Measurements from ENCODE around the gene PINLYP.

PINLYP gene

DNA sequence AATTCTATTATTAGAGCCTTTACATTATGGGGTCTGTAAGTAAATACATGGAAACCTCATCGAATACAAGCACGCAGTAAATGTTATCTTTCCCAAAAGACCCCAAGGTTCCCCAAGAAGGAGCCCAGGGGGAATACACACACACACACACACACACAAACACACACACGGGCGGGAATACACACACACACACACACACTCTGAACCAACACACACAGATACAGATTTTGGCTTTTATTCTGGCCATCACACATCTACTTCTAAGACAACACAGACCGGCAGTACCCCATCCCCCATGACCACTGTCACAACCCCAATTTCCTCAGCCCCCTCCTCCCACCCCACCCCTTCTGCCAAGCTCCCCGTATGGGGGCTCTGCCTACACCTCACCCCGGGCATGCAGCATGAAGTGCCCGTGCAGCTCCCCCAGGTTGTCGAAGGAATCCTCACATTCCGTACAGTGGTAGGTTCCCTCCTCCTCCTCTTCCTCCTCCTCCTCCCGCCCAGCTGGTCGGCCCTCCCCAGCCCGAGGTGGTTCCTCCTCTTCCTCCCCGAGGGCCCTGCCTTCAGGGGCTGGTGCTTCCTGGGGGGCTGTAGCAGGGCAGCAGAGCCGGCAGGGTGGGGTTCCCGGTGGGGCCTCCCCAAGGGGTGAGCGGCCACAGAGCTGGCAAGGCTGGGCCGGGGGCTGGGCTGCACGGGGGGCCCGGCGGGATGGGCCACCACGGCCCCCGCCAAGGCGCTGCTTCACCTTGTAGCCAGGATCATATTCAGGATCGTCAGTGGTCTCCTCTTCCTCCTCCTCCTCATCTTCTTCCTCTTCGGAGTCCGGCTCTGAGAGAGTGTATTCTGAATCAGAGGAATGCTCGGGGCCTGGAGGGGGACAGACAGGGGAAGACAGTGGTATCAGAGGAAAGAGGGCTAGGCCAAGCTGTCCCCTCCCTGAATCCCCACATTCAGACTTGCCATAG is 31.9 kb downstream of the PINLYP start:
- DNase-seq: no peak

DNA sequence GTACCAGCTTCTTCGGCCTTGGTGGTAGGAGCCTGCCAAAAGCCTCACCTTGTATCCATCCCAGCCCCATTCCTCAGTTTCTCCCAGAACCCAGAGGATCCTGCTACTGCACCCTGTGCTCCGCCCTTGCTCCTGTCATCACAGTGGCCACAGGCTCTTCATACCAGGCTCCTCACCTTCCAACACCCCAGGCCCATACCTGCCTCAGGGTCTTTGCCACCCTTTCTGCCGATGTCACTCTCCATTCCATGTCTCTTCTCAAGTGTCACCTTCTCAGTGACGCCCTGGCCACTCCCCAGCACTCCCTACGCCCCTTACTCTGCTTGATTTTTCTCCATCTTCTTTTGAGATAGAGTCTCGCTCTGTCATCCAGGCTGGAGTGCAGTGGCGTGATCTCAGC is 34.3 kb downstream of the PINLYP start:
- no peak for DNase-seq

DNA sequence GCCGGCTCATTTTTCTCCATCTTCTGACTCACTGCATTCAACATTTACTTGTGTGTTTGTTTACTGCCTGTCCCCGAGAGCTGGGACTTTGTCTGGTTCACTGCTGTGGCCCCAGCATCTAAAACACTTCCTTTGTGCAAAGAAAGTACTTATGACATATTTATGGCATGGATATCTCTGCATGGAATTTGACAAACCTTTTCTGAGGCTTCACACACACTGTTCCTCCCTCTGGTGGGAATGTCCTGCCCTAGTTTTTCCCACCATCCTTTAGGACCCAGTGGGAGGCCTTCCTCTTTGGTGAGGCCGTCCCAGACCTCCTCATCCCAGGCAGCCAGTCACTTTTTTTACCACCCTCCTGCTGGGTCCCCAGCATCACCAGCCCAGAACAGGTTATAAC is 34.9 kb downstream of the PINLYP start:
- DNase-seq: no peak

DNA sequence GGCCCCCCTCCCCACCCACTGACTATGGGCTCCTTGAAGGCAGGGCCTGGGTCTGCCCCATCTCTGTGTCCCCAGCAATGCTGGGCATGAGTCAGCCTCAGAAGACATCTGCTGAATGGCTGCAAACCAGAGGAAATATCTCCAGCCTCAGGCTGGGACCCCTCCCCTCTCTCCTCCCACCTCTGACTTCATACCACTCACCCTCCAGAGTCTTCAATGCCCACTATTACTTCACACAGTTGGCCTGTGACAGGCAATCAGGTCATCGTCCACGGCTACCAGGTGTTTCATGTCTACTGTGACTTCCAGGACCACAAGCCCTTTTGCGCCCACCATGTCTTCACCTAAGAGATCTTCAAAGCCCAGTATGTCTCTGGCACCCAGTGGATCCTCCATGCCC is 36.2 kb downstream of the PINLYP start, which contains the start of gene SRRM5:
TSS of gene SRRM5 (plus strand) at position 301 of the 400 bp plus-strand sequence. CDS start at position 335, 34 bp downstream.
- DNase-seq: no peak

DNA sequence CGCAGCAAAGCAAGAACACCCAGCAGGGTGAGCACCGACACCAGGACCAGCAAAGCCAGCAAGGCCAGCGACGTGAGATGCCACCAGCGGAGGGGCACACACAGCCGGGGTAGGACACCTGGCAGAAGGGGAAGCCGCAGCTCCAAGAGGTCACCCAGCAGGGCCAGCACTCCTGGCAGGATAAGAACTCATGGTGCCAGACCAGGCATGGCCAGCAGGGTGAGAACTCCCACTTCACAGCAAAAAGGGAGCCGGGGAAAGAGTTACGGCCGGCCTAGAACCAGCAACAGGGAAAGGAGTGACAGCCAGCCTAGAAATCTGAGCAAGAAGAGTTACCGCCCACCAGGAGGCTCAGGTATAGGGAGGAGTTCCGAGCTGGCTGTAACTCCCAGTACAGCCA is 36.8 kb downstream of the PINLYP start:
- no peak for DNase-seq

DNA sequence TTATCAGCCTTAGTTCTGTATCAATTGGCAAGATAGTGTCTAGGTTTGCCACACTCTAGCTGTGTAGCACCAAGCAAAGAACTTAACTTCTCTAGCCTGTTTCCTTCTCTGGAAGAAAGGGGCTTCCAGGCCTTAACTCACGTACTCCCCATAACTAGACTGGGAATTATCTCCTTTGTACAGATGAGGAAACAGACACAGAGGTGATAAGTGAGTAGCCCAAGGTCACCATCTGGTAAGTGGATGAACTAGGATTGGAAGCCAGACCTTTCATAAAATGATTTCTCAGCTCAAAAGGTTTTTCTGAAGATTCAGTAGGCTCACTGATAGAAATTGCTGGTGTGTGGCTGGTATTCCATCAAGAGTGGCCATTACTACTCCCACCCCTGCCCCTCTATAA is 40.7 kb downstream of the PINLYP start:
- no peak for DNase-seq

DNA sequence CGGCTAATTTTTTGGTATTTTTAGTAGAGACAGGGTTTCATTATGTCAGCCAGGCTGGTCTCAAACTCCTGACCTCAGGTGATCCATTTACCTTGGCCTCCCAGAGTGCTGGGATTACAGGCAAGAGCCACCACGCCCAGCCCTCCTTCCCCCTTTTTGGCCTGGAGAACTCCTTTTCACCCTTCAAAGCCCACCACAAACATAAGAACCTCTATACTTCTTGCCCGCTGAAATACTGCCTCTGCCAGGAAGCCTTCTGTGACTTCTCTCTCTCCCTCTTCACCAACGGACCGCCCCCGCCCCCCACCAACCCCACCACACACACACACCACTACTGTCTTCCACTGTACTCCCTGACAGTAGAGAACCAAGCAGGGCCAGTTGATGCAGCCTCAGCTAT is 41.4 kb downstream of the PINLYP start:
- no peak for DNase-seq

DNA sequence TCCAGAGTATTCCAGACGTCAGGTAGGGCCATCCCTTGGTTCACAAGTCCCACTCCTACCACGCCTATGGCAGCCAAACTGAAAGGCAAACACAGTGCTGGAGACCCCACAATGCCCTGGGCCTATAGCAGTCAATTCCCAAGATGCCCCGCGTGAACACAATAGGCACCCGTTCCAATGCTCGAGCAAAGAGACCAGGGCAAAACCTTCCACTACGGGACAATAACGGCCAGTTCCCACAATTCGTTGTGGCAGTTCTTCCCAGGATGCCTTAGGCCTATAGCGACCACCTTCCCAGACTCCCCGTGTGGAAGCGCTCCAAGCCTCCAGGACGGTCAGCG is 43.3 kb downstream of the PINLYP start:
- DNase-seq: no peak

DNA sequence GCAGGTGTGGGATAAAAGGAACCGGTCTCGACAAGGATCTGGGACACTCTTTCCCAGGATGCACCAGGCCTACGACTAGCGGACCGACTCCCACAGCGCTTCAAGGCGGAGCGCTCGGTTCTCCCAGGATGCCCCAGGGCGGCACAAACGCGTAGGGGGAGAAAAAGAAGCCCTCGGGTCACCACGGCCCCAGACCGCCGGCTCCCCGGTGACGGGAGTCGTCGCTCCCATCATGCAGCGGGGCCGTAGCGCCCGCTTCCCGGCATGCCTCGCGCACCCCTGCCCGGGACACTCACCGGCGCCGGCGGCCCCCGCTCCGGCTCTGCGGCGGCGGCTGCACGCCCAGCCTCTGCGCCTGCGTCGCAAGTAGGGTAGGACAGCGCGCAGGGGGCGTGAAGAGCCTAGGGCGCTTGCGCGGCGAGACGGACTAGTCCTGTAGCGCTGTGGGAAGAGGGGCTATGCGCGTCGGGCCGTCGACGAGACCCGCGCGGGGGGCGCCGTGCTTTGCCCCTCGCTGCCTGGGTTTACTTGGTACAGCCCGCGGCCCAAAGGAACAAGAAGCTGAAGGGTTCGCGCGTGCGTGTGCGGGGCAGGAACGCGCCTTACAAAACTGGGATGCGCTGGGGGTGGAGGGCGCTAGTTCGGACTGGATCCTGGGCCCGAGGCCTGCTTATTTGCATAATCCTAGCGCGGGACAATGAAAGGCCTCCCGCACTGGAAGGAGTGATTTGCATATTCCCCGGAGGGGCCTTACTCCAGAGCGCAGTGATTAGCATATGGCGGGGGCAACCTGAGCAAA is 43.9 kb downstream of the PINLYP start, which contains the start of gene ZNF428:
TSS of gene ZNF428 (minus strand) at position 368 of the 799 bp plus-strand sequence. CDS start 5,325 bp downstream, outside the sequence.
- DNase-seq: no peak

DNA sequence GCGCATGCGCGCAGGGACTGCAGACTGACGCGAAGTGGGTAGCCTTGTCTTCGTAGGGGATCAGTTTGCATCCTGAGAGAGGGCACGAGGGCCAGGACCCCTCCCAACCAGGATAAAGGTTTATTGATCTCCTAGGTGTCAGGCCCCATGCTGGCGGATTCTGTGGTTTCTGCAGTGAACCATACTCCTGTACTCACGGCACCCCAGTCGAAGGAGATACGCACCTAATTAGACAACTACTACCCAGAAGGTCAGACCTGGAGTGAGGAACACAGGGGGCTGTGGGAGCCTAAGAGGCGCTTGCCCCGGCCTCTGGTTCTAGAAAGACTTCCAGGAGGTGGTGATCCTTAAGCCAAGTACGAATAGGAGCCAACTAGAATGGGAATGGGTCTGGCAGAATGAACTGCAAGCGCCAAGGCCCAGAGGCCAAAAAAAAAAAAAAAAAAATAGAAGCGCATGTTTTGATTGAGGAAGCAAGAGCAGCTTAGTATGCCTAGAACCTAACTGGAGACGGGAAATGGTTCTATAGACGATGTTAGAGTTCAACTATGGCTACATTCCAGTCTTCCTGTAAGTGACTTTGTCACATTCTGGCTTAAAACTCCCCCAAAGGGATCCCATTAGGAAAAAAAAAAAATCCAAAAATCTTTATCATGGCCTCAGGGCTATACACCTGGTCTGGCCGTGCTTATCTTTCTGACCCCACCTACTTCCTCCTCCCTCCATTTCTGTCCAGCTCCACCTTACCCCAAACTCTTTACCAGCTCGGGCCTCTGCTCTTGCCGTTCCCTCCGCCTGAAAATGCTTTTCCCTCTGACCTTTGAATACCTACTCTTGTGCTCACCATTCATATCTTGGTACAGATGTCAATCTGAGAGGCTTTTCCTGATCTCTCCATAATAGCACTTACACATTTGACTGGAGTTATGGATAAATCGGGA is 44.7 kb downstream of the PINLYP start:
- peak; percentile 63 for DNase-seq

DNA sequence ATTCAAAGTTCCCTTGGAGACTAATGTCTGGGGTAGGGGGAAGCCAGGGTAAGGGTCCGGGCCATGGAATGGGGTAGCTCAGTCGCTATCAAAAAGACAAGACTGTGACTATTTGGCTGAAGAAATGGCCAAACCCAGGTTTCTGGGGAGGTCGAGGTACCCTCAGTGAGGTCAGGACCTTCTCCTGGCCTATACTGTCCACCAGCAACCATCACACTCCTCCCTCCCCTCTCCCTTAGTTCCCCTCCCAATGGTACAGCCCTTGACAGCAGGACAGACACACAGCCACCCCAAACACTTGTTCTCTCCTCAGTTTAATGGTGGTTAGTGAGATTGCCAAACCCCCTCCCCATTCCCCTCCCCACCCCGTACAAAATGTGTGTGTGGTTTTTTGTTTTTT is 46.5 kb downstream of the PINLYP start:
- DNase-seq: no peak

DNA sequence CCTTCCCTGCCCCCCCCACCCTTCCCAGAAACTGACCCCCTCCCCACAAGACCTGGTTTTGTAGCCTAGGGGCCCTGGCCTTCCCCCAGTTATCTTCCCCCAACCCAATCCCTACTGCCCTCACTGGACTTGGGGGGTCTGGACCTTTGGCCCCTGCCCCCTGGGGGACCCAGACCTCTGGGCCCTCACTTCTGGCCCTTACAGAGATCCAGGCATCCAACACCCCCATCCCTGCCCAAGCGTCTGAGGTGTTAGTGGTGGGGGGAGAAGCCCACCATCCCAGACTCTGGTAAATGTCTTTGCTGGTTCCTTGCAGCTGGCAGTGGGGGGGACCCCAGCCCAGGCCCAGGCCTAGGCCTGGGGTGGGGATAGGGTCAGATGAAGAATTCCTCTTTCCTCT is 47.4 kb downstream of the PINLYP start:
- no peak for DNase-seq

DNA sequence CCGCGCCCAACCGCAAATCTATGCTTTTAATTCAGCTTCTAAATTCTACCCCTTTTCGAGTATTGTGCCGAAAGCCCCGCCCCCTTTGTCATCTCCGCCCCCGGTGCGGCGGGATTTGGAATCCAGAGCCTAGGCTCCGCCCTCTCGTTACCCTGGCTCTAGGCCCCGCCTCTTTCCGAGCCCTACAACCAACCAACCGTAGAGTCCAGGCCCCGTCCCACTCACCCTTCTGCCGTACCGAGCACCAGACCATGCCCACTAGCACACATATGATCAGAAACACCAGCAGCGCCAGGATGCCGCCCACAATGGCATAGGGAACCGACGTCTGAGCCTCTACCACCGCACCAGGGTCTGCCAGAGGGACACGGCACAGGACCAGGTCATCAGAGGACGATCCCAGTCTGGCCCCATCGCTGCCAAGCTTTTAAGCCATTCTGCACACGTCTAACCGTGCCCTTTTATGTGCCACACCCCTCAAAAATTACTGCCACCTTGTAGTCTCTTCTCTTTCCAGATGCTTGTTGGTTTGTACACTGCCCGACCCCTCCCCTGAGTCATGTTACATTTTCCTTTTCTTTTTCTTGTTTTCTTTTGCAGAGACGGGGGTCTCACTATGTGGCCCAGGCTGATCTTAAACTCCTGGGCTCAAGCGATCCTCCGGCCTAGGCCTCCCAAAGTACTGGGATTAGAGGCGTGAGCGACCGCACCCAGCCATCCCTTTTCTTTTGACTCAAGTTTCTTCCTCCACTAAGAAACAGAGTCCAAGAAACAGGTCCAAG is 48.5 kb downstream of the PINLYP start:
- no peak for DNase-seq

DNA sequence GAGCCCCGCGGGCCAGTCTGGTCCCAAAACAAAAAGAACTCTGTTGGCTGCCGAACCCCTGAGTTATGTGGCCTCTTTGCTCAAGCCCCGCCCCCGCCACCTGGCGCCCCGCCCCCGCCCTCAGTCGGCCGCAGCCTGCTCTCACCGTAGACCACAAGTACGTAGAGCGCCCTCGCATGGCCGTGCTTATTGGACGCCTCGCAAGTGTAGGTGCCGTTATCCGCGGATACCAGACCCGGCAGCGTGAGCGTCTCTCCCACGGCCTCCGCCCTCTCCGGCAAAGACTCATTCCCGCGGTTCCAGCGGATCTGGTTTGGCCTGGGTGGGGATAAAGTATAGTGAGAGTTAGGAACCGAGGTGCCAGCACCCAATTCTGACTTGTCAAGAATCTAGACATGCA is 49.3 kb downstream of the PINLYP start:
- DNase-seq: no peak

DNA sequence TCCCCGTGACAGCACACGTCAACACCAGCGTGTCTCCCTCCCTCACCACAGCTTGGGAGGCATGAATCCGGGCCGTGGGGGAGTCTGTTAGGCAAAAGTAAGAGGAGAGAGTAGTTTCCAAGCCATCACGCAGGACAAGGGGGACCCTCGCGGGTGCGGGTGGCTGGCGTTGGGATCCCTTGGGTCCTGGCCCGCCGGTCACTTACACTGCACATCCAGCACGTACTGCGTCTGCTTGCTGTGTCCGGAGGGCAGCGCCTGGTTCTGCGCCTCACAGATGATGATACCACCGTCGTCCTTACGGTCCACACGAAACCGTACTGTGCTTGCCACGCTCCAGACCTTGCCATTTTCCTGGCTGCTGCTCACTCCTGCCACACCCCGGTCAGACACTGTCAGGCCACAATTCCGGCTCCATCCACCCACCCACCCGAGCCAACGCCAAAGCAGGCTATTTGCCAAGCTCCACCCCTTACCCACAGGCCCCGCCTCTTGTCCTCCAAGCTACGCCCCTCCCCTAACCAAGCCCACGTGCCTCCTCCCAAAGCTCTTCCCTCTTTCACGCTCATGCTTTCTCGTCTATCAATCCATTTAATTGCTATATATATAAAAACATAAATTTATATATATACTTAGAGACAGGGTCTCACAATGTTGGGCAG is 50.4 kb downstream of the PINLYP start:
- no peak for DNase-seq

DNA sequence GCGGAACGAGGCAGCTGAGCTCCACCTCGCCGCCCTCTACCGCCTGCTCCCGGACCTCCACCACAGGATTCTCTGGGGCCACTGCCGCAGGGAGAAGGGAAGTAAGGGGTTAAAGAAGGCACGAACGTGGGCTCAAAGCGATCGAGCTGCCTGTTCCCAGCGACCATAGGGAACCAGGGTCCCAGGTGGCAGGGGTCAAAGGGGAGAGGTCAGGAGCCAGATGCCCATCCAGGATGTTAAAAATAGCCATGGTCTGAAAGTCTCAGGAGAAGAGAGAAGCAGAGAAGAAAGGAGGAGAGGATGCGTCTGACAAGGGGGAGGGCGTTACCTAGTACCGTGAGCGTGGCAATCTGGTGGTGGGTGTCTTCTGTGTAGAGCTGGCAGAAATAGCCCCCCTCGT is 51.2 kb downstream of the PINLYP start:
- no peak for DNase-seq

DNA sequence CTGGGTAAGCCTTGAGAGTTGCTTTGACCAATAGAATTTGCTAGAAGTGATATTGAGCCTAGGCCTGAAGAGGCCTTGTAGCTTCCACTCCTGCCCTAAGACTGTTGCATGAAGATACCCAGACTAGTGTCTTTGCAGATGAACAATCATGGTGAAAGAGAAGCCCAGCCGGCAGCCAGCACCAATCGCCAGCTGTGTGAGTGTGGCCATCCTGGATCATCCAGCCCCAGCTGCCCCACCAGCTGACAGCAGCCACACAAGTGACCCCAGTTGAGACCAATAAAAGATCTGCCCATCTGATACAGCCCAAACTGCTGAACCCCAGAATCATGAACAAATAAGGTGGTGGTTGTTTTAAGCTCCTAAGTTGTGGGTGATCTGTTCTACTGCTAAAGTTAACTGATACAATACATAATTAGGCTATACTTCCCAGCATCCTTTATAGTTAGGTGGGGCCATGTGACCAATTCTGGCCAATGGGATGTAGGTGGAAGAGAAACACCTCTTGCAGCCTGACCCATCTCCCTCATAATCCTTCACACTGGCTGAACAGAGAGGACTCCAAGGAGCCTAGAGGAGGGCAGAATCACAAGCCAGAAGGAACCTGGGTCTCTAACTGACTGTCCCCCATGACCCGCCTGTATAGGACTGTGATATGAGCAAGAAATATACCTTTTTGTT is 53.2 kb downstream of the PINLYP start:
- DNase-seq: no peak

DNA sequence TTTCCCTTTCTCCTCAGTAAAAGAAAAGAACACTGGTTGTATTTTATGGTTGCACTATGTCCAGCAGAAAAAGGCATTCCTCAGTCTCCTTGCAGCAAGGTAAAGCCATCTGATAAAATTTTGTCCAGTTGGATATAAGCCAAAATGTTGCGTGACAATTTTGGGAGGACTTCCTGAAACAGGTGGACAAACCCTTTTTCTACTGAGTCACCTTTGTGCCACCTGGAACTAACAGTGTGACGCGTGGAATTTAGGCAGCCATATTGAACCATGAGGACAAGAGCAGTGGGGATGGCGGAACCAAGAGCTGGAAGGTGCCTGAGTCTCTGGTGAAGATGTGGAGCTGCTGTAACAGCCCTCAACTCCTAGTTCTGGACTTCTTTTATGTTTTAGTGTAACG is 55.9 kb downstream of the PINLYP start:
- DNase-seq: no peak
